Gastrocnemius medialis (tissue), 4 donors: ENCODE results near the gene SLC38A8.

Experiments used
- POLR2A ChIP-seq, 2 donors: fragments of 450-650 bp; IDR thresholded peaks; one replicate each; pipeline ENCODE4 v1.6.1; 2017; ENCODE audit warnings: antibody characterized with exemption in 2 of 2, mild to moderate bottlenecking in 2 of 2, moderate library complexity in 2 of 2
- TF ChIP-seq, protein P1 (sequence below), 5 experiments: fragments of 450-650 bp in 3 of 5; fragments of 200-600 bp in 2 of 5; sonication (generic) in 2 of 5; IDR thresholded peaks in 4 of 5; conservative IDR thresholded peaks in 1 of 5; 1 replicate in 4 of 5; 2 replicates in 1 of 5; pipeline ENCODE4 v1.5.1; 2016 to 2019; ENCODE audit warnings: antibody characterized with exemption in 5 of 5, mild to moderate bottlenecking in 3 of 5, moderate library complexity in 3 of 5

- TF ChIP-seq, protein P1, sequence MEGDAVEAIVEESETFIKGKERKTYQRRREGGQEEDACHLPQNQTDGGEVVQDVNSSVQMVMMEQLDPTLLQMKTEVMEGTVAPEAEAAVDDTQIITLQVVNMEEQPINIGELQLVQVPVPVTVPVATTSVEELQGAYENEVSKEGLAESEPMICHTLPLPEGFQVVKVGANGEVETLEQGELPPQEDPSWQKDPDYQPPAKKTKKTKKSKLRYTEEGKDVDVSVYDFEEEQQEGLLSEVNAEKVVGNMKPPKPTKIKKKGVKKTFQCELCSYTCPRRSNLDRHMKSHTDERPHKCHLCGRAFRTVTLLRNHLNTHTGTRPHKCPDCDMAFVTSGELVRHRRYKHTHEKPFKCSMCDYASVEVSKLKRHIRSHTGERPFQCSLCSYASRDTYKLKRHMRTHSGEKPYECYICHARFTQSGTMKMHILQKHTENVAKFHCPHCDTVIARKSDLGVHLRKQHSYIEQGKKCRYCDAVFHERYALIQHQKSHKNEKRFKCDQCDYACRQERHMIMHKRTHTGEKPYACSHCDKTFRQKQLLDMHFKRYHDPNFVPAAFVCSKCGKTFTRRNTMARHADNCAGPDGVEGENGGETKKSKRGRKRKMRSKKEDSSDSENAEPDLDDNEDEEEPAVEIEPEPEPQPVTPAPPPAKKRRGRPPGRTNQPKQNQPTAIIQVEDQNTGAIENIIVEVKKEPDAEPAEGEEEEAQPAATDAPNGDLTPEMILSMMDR (IDR thresholded peaks at IDR 0.05 in 4 of 5, conservative IDR thresholded peaks at IDR 0.05 in 1 of 5) = no peak
- TF ChIP-seq POLR2A (IDR thresholded peaks at IDR 0.05) = no peak
These were observed 41.5 kb downstream of the SLC38A8 start for GRCh38 chr16:84000989-84001642.
